SK-N-SH treated with all-trans-retinoic acid at 6 μM for 48 hours (cell line): Measurements from ENCODE around the gene BCAP29.
A peak's percentile ranks its signal among the peaks of the same experiment; 100 is the strongest.

ENCODE experiments used
- ARNTL ChIP-seq: fragments of 450-650 bp; formaldehyde crosslinking; IDR thresholded peaks from 2 replicates; pipeline ENCODE4 v1.5.0; 2020; ENCODE audit warnings: low read depth, mild to moderate bottlenecking, moderate library complexity, borderline replicate concordance
- CREB5 ChIP-seq: fragments of 250-450 bp; sonication (Bioruptor Pico); IDR thresholded peaks from 2 replicates; pipeline ENCODE4 v1.5.1; 2020; ENCODE audit warnings: low read depth, mild to moderate bottlenecking, moderate library complexity
- CSRNP3 ChIP-seq: fragments of 250-450 bp; sonication (Bioruptor Pico); IDR thresholded peaks from 2 replicates; pipeline ENCODE4 v1.5.1; 2021; ENCODE audit warnings: mild to moderate bottlenecking, moderate library complexity
- ESRRG ChIP-seq: fragments of 250-450 bp; sonication (Bioruptor Pico); IDR thresholded peaks from 2 replicates; pipeline ENCODE4 v1.6.1; 2021; ENCODE audit warnings: mild to moderate bottlenecking
- GLIS3 ChIP-seq: fragments of 250-450 bp; sonication (Bioruptor Pico); IDR thresholded peaks from 2 replicates; pipeline ENCODE4 v1.5.0; 2020; ENCODE audit warnings: mild to moderate bottlenecking, moderate library complexity
- PATZ1 ChIP-seq: fragments of 250-450 bp; sonication (Bioruptor Pico); IDR thresholded peaks from 2 replicates; pipeline ENCODE4 v1.8.0; 2020; ENCODE audit warnings: mild to moderate bottlenecking, moderate library complexity, borderline replicate concordance
- POU6F1 ChIP-seq: fragments of 250-450 bp; sonication (Bioruptor Pico); IDR thresholded peaks from 2 replicates; pipeline ENCODE4 v1.8.0; 2021; ENCODE audit warnings: low read depth, mild to moderate bottlenecking, moderate library complexity, borderline replicate concordance
- RARB ChIP-seq: fragments of 250-450 bp; sonication (Bioruptor Pico); IDR thresholded peaks from 2 replicates; pipeline ENCODE4 v1.8.0; 2021; ENCODE audit warnings: mild to moderate bottlenecking, moderate library complexity
- ZC3H10 ChIP-seq: fragments of 250-450 bp; sonication (Bioruptor Pico); IDR thresholded peaks from 2 replicates; pipeline ENCODE4 v1.5.1; 2021; ENCODE audit warnings: mild to moderate bottlenecking, moderate library complexity
- ZFP3 ChIP-seq: fragments of 250-450 bp; sonication (Bioruptor Pico); IDR thresholded peaks from 2 replicates; pipeline ENCODE4 v1.5.0; 2020; ENCODE audit warnings: mild to moderate bottlenecking, moderate library complexity
- ZFP30 ChIP-seq: fragments of 450-650 bp; formaldehyde crosslinking; IDR thresholded peaks from 2 replicates; pipeline ENCODE4 v1.5.0; 2022; ENCODE audit warnings: mild to moderate bottlenecking, moderate library complexity
- ZNF8 ChIP-seq: fragments of 450-650 bp; formaldehyde crosslinking; IDR thresholded peaks from 2 replicates; pipeline ENCODE4 v1.5.0; 2020; ENCODE audit warnings: mild to moderate bottlenecking, moderate library complexity

GRCh38 chr7:107592361-107593024, 12.4 kb downstream of the BCAP29 start:
- no peak for TF ChIP-seq ARNTL
- TF ChIP-seq POU6F1 (CRISPR knock-in tag) = no peak
- no peak for TF ChIP-seq PATZ1 (CRISPR knock-in tag)
- no peak for TF ChIP-seq ESRRG (CRISPR knock-in tag)
- TF ChIP-seq RARB (CRISPR knock-in tag) = no peak
- TF ChIP-seq ZNF8 (CRISPR knock-in tag) = 0 out of 2 replicates have a peak, but pooled peaks have one; percentile 28
- TF ChIP-seq ZFP30 = no peak
- TF ChIP-seq ZFP3 (CRISPR knock-in tag) = no peak
- no peak for TF ChIP-seq CREB5 (CRISPR knock-in tag)
- TF ChIP-seq CSRNP3 (CRISPR knock-in tag) = no peak
- TF ChIP-seq ZC3H10 (CRISPR knock-in tag) = no peak
- no peak for TF ChIP-seq GLIS3 (CRISPR knock-in tag)
